Measurements from ENCODE around the gene GRIN3A. TPM values are rescaled to one million over a fixed set of nuclear protein-coding genes. Genes with fewer than 3 reads are reported as not detected.

GRIN3A gene
- total RNA-seq, 4 donors from 2014 or later = not detected

DNA sequence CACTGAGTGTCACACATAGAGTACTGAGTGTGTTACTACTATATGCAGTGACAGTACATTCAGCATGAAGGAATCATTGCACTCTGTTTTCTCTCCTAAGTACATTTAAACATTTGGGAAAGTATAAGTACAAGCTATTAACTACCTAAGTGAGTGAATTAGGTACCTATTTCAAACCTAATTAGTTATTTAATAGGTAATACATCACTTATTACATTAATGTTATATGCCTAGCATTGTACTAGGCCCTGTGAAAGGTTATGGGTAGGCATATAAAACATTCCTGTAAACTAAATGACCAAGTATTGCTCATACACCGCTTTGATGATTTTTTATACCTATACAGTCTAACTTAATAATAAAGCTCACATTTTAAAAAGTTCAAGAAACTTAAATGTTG, 118.0 kb downstream of the GRIN3A start:
- DNase-seq (ENCODE audit: low spot score) = no peak
- ATAC-seq (ENCODE audit: low FRiP score) = no peak
- TF ChIP-seq, protein P1, sequence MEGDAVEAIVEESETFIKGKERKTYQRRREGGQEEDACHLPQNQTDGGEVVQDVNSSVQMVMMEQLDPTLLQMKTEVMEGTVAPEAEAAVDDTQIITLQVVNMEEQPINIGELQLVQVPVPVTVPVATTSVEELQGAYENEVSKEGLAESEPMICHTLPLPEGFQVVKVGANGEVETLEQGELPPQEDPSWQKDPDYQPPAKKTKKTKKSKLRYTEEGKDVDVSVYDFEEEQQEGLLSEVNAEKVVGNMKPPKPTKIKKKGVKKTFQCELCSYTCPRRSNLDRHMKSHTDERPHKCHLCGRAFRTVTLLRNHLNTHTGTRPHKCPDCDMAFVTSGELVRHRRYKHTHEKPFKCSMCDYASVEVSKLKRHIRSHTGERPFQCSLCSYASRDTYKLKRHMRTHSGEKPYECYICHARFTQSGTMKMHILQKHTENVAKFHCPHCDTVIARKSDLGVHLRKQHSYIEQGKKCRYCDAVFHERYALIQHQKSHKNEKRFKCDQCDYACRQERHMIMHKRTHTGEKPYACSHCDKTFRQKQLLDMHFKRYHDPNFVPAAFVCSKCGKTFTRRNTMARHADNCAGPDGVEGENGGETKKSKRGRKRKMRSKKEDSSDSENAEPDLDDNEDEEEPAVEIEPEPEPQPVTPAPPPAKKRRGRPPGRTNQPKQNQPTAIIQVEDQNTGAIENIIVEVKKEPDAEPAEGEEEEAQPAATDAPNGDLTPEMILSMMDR (IDR thresholded peaks at IDR 0.05) = no peak

DNA sequence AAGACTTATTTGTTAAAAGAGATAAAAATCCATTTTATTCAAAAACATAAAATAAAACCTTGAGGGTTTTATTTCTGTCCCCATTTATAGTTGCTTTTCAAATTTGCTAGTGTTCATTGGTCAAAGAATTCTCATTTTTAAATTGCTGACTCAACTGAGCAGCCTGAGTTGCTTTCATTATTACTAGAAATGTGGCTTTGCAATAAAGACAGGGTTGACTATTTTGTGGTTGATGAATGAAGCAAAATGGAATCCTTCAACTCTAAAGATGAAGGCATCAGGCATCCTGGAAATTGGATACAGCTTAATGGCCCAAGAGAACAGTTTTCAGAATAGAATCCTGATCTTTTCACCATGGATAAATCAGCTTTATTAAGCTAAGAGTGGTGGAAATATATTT, 119.7 kb downstream of the GRIN3A start:
- TF ChIP-seq, protein P1 (IDR thresholded peaks at IDR 0.05) = no peak
- no peak for DNase-seq (ENCODE audit: low spot score)
- ATAC-seq (ENCODE audit: low FRiP score) = no peak

- ATAC-seq (ENCODE audit: low FRiP score) (no peak), DNase-seq (ENCODE audit: low spot score) (no peak)
- TF ChIP-seq, protein P1 (IDR thresholded peaks at IDR 0.05) = no peak
Observed at GRCh38 chr9:101605547-101605946, 132.9 kb downstream of the GRIN3A start.

GRCh38 chr9:101604296-101604695, 134.2 kb downstream of the GRIN3A start:
- ATAC-seq (ENCODE audit: low FRiP score) (no peak), DNase-seq (ENCODE audit: low spot score) (no peak)
- TF ChIP-seq, protein P1 (IDR thresholded peaks at IDR 0.05) = no peak

GRCh38 chr9:101601904-101602765, 136.3 kb downstream of the GRIN3A start:
- no peak for DNase-seq (ENCODE audit: low spot score)
- TF ChIP-seq, protein P1 (IDR thresholded peaks at IDR 0.05) = peak in 1 of 3 donors; percentile 24
- no peak for ATAC-seq (ENCODE audit: low FRiP score)

- TF ChIP-seq, protein P1 (IDR thresholded peaks at IDR 0.05) = no peak
- ATAC-seq (ENCODE audit: low FRiP score) = no peak
- no peak for DNase-seq (ENCODE audit: low spot score)
Observed at GRCh38 chr9:101594796-101595195, 143.7 kb downstream of the GRIN3A start, which contains the start of gene PPP3R2. Gene PPP3R2 (minus strand): TSS chr9:101594969. CDS start chr9:101594921, 48 bp downstream.

DNA sequence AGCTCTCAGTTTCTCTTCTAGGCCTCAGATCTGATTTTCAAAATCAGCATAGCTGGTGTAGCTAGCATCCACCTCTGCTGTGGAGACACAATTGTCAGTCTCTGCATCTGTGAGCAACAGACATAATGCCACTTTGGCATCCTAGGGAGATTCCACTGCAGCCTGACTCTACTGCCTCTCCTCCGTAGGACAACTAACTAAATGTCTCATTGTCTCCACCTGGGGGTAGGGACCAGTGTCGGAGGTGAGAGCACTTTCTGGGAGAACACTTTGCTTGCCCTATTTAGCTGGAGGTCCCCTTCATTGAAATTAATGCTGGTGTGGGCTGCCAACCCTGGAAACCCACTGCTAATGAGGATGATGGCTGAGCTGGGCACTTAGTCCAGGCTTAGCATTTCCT, 145.1 kb downstream of the GRIN3A start:
- DNase-seq (ENCODE audit: low spot score) (no peak), ATAC-seq (ENCODE audit: low FRiP score) (no peak)
- TF ChIP-seq, protein P1 (IDR thresholded peaks at IDR 0.05) = no peak

Data from omental fat pad (tissue), 4 donors.